Measurements from ENCODE around the gene C11orf98.
"Not testable (repeated sequence)": the region's sequence is repeated elsewhere in the genome, so short reads cannot be mapped to it uniquely, and the experiment has no call there.

C11orf98 gene

DNA sequence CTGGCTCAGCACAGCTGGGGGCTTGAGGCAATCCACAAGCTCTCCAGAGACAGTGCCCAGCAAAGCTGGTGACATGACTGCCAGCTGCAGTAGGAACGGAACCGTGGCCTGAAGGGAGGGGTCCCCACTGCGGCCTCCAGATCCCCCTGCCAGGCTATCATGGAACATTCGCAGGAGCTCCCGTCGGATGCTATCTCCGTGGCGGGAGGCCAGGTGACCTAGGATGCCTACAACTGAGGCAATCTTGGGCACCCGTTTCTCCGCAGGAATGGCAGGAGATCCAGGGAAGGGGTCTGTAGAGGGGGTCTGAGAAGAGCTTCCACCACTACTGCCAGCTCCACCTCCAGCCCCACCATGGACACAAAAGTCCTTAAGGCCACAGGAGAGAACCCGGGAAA is 16.0 kb downstream of the C11orf98 start:
- no peak for DNase-seq

DNA sequence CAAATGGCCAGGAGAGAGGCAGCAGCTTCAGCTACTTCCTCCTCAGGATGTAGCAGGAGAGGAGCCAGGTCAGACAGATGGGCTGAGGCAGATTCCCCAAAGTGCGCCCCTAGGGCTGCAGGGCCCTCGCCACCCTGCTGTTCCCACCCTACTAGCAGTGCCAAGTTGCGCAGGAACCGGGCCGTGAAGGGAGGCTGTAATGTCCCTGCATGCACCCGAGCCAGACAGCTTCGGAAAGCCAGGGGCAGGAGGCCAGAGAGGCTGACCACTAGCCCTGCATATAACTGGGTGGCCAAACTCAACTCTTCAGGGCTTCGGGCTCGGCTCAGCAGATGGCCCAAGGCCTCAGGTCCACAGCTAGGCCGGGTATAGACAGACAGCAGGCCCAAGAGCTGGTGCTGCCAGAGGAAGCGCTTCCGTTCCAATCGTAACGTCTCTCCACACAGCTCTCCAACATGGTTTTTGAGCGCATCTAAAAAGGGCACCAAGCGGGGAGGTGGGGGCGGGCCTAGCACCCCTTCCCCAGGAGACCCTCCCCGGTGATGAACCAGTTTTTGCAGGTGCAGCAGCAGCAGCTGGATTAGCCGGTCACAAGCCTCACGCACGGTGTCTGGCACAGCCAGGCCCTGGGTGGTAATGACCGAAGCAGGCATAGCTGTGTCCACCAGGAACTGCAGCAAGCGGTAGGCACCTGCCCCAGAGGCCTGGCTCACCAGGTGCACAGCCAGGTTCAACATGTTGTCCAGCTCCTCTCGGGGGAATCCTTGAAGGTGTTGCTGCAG is 16.6 kb downstream of the C11orf98 start:
- DNase-seq = no peak

DNA sequence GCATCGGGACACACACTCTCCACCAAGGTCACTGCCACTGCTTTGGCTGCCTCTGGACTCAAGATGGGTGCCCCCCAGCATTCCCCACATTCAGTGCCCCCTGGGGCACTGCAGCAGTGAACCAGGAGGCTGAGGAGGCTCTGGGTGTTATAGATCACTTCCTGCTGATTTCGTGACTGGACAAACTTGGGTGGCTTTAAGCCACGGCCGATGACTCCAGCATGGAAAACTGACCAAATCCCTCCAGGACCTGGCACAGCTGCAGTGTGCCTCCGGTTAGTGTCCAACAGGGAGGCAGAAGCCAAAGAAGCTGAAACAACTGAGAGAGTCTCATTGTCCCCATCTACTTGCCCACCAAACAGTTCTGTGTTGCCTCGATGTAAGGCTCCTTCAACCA is 17.4 kb downstream of the C11orf98 start:
- DNase-seq = no peak

DNA sequence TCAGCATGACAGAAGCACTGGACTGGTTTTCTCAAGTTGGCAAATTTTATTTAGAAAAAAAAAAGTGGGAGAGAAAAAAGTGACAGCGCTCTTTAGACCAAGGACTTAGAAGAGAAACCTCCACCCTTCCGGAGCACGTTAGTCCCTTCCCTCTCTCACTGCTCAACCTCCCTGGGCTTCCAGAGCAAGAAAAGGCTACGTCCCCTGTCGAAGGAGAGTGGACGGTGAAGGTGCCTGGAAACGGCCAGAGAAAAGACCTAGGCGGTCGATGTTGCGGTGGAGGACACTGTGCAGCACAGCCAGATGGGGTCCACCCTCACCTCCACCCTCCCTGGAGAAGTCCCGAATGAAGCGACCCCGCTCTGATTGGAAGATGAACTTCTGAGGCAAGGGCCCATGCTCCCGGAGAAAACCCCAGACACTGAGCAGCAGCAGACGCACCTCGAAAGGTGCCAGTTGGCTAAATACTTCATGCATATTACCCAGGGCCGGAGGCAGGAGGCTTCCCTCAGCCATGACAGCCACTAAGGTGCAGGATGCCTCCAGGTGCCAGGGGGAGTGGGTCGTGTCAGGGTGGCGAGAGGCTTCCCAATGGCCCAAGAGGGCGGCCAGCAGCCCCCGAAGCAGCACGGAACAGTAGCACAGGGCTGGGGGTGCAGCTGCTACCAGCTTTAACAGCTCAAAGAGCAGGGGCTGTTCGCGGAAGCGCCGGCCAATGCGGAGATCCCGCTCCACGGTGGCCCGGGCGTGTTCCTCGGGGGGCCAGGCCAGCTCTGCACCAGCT is 18.0 kb downstream of the C11orf98 start:
- no peak for DNase-seq

DNA sequence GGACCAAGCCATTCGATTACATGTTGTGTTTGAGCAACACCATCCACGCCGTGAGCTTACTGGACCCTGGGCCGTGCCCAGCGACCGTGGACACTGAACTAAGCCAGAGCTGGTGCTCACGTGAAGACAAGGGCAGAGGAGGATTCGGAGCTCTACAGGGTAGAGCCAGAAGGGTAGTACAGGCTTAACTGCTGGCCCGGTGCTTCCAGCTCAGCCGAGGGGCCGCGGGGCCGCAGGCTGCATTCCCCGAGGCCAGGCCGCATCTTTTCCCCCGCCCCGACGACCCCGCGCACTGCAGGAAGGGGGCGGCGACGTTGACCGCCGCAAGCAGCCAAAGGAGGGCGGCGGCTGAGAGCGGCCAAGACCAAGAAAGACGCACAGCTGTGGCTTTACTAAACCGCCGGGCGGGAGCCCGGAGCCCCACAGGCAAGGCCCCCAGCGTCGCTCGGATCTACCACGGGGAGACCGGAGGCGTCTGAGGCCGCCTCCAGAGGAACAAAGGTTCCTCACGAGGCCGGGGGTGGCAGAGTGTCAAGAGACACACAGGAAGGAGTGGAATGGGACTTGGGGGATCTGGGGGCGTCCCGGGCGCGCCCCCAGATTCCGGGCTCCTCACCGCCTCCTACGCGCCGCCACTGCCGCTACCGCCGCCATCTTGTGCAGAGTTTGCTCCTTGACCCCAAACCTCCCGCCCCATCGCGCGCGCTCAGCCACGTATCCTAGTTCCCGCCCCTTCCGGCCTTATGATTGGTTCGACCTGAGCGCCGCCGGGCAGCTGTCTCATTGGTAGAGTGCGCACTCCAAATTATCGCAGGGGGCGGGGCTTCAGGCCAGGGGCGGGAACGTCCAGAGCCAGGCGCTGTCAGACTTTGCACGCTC is 18.8 kb downstream of the C11orf98 start, which contains the start of gene GANAB:
TSS of gene GANAB (minus strand) at position 668 of the 879 bp plus-strand sequence. CDS start at position 654, 14 bp downstream.
- peak; percentile 100 for DNase-seq

GRCh38 chr11:62645671-62645945 is 19.4 kb downstream of the C11orf98 start:
- no peak for DNase-seq

DNA sequence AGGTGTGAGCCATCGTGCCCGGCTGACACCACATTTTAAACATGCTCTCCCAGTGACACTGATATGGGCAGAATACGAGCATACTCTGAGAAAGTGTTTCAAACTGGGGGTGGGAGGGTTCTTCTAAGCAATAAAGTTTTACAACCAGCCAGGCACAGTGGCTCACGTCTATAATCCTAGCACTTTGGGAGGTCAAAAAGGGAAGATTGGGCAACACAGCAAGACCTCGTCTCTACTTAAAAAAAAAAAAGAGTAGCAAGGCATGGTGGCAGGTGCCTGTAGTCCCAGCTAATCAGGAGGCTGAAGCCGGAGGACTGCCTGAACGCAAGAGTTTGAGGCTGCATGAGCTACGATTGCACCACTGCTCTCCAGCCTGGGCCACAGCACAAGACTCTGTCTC is 20.8 kb downstream of the C11orf98 start:
- no peak for DNase-seq

GRCh38 chr11:62632492-62632891 is 32.5 kb downstream of the C11orf98 start:
- no peak for DNase-seq

- no peak for DNase-seq
Observed at GRCh38 chr11:62627713-62628112, 37.3 kb downstream of the C11orf98 start.

DNA sequence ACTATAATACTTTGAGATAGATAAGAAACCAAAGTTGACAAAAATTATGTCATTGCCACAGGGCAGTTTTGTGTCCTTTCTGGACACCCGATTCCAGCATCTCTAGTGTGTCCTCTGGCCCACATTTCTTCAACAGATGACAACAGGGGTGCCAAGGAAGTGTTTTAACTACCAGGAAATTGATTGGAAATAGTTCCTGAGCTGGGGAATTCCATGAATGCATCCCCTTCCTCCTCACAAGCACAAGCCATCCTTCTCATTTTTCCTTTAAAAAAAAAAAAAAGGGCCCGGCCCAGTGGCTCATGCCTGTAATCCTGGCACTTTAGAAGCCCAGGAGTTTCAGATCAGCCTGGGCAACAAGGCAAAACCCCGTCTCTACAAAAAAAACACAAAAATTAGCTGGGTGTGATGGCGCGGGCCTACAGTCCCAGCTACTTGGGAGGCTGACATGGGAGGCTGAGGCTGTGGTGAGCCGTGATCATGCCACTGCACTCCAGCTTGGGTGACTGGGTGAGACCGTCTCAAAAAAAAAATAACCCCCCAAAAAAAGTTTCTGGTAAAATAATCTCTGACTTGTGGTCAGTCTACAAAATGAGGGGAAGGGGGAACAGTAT is 42.4 kb downstream of the C11orf98 start:
- no peak for DNase-seq

- DNase-seq = peak; percentile 99
Observed at GRCh38 chr11:62621567-62622470, 43.2 kb downstream of the C11orf98 start, which contains the start of gene B3GAT3. Gene B3GAT3 (minus strand): TSS chr11:62621986. CDS start chr11:62621947, 39 bp downstream.

DNA sequence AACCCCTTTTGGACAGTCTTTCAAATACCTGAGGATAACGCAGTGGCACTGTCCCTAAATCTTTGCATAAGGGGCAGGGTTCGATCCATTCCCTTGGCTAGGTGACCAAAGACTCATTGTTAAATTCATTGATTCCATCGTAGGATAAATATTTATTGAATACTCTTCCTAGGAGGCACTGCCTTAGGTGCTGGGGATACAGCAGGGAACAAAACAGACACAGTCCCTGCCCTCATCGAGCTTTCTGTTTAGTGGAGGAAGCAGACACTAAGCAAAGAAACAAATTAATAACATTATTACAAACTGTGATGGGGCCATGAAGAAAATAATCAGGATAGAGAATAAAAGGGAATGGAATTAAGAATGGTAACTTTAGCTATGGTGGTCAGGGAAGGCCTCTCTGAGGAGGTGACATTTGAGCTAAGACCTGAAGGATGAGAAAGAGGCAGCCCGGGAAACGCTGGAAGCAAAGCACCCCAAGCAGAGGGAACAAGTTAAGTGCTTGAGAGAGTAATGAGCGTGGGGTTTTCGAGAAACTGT is 43.9 kb downstream of the C11orf98 start:
- no peak for DNase-seq

DNA sequence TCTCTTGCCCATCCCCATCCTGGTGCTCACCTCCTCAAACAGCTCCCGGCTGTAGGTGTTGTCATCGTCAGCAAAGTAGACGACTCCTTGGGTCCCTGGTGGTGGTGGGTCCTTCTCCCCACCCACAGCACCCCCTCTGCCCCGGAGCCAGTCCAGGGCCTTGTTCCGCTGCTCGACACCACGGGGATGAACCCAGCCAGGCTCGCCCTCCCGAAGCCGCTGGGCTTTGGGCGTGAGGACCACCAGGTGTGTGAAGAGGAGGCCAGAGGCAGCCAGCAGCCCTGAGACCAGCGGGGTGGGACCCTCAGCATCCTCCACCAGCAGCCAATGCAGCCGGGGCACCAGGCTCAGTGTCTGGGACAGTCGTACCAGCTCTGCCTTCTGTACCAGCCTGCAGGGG is 48.1 kb downstream of the C11orf98 start:
- not testable (repeated sequence) for DNase-seq

GRCh38 chr11:62615521-62615920 is 49.5 kb downstream of the C11orf98 start:
- no peak for DNase-seq

DNA sequence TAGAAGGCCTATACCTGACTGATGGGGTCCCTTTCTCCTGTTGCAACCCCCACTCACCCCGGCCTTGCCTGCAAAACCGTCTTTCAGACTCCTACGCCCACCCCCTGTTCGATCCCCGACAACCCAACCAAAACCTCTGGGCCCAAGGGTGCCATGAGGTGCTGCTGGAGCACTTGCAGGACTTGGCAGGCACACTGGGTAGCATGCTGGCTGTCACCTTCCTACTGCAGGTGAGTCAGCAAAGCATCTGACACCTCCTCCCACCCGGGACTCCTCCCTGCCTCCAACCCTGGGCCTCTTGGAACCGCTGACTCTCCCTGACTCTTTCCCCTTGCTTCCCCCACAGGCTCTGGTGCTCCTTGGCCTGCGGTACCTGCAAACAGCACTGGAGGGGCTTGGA is 50.7 kb downstream of the C11orf98 start:
- DNase-seq = no peak

DNA sequence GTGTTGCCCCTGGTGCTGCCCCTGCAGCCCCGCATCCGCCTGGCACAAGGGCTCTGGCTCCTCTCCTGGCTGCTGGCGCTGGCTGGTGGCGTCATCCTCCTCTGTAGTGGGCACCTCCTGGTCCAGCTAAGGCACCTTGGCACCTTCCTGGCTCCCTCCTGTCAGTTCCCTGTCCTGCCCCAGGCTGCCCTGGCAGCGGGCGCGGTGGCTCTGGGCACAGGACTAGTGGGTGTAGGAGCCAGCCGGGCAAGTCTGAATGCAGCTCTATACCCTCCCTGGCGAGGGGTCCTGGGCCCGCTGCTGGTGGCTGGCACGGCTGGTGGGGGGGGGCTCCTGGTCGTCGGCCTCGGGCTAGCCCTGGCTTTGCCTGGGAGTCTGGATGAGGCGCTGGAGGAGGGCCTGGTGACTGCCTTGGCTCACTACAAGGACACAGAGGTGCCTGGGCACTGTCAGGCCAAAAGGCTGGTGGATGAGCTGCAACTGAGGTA is 51.7 kb downstream of the C11orf98 start:
- DNase-seq = no peak
